Pulmonary artery endothelial cell (primary cell): ENCODE results near the gene RABGAP1. TPM values are rescaled to one million over a fixed set of nuclear protein-coding genes. Genes with fewer than 3 reads are reported as not detected.
"Not testable (repeated sequence)": the region's sequence is repeated elsewhere in the genome, so short reads cannot be mapped to it uniquely, and the experiment has no call there.

Source experiments
- DNase-seq: peaks from one replicate; pipeline ENCODE4 v3.0.0-alpha.2; 2011; ENCODE audit warnings: low read depth, low spot score
- total RNA-seq: library from RNA; depleted of rRNA; stranded (reverse); fragments of >200 nt; gene quantifications from 2 replicates; pipeline ENCODE4 v1.2.3, GENCODE V29; 2014

Gene RABGAP1
- 27.5 and 37.0 TPM in 2 replicates for total RNA-seq

DNA sequence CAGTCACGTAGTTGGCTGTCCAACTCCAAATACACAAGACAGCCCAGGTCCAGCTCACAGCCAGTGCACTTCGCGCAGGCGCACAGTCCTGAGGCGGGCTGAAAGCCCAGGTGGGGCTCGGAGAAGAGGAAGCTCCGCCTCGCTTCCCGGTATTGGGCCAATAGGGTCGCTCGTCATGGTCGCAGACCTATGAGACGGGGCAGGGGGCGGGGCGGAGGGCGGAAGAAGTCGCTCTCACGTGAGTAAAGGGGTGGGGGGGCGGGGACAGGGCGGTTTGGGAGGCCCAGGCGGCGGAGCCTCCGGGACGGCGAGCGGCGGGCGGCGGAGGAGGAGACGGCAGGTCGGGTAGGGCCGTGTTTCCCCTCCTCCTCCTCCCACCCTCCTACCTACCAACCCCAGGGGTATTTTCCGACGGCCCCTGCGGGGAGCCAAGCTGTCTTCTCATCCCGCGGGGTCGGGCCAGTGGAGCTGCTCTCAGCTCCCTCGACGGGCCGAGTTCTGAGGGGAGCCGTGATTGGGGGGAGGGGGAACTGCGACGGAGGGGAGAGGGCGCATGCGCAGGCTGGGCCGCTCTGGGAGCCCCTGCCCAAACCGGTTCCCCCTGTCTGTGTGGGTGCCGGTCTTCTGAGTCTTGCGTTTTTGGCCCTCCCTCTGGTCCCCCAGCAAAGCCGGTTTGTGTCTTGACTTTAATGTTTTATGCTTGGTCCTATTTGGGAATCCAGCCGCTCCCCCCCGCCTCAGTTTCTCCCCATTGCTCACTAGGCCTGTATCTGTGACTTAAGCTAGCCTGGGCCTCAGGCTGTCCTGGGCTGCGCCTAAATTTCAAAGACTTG, at the start of gene RABGAP1:
TSS of gene RABGAP1 (plus strand) at position 272 of the 833 bp plus-strand sequence. CDS start 16,040 bp downstream, outside the sequence.
- peak; percentile 93 for DNase-seq

DNA sequence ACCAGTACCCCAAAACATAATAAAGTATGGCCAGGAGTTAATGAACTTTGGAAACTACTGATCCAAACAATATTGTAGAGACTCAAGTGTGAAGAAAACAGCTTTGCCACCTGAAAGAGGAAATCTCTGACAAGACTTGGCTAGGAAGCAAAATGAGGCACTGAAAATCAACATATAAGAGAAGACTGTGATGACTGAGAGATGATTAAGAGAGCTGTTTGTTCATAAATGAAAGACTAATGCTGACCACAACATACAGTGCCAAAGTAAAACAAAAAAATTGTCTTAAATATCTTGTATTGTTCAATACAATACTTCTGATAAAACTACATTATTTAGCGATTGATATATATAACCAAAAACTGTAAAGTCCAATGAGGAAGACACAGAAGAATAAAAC, 42.9 kb upstream of the RABGAP1 start:
- DNase-seq = no peak

DNA sequence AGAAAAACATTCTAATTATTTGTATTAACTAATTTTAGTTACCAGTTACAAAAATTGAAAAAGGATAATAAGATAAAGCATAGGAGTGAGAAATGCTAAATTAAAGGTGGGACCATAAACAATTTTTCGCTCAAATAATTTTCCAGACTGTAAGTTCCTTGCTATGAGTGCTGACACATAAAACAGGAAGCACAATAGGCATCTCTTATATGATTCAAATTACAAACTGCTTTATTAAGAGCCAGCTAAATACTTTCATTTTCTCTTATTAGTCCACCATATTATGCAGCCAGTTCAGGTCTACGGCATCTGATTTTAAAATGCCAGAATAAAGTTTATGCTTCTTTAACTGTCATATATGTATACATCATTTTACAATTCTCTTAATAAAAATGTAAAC, 40.0 kb upstream of the RABGAP1 start:
- DNase-seq = no peak

DNA sequence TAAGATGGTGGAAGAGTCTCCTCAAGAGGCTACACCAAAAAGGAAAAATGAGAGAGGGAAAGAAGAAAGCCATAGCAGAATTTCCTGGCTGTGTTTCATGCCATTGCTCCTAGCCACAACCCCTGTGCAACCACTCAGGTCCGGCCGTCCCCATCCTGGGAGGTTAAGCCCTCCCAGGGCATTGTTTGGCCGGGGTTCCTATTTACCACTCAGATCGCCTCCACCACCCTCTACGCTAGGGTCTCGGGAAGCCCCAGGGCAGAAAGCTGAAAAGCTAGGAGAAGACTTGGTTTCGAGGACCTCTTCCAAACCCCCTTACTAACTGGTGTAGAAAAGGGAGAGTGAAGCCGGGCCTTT, 36.4 kb upstream of the RABGAP1 start:
- DNase-seq = no peak

DNA sequence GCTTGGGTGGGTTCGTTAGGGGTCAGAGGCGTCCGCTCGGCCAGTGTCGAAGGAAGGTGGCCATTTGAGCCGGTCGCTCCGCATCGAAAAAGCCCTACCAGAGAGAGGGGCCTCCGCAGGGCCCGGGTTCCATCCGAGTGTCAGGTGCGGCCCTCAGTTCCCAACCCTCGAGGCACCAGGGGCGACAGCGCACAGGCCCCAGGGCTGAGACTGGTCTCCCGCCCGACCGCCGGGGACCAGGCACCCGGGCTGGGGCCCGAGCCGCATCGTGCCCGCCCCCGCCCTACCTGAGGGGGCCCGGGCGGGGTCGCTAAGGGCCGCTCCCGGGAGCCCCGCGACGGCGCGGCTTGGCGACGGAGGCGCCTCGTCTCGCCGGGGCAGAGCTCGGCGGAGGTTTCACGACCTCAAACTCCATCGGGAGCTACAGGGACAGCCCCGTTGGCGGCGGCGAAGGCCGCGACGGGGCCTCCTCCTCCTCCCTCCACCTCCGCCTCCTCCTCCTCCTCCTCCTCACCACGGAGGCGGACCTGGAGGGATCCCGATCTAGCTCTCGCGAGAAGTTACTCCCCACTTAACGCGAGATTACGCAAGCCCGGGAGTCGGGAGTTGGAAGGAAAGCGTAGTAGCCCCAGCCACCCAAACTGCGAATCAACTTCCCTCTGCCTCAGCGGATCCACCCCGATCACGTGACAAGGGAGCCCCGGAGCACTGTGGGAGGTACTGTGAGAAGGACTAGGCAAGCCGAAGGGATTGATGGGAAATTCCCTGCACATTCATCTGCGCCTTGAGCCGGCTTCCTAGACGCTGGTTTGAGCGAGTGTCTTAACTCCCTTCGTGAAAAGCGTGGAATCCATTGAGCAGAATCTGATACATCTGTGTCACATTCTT, 35.8 kb upstream of the RABGAP1 start, which contains the start of gene RC3H2:
TSS of gene RC3H2 (minus strand) at position 537 of the 888 bp plus-strand sequence. CDS start 7,850 bp downstream, outside the sequence.
- peak; percentile 99 for DNase-seq

DNA sequence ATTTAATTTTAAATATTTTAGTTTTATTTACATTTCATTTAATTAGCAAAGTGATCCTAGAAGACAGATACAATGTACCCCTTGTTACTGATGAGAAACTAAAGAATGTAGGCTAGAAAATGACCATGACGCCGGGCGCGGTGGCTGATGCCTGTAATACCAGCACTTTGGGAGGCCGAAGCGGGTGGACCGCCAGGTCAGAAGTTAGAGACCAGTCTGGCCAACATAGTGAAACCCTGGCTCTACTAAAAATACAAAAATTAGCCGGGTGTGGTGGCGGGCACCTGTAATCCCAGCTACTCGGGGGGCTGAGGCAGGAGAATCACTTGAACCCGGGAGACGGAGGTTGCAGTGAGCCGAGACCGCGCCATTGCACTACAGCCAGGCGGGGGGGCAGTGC, 34.7 kb upstream of the RABGAP1 start:
- DNase-seq = not testable (repeated sequence)

DNA sequence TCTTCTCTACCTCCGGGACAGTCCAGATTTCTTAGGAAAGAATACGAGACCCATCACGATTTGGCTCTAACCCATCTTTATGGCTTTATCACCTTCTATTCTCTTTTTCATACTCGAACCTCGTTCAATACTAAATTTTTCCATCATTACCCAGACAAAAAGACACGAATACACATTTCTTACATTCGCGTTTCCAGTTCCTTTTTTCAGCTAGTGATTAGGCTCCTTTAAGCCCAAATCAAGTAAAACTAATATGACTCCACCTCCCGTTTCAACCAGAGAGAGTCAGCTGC, 28.2 kb upstream of the RABGAP1 start:
- DNase-seq = no peak

DNA sequence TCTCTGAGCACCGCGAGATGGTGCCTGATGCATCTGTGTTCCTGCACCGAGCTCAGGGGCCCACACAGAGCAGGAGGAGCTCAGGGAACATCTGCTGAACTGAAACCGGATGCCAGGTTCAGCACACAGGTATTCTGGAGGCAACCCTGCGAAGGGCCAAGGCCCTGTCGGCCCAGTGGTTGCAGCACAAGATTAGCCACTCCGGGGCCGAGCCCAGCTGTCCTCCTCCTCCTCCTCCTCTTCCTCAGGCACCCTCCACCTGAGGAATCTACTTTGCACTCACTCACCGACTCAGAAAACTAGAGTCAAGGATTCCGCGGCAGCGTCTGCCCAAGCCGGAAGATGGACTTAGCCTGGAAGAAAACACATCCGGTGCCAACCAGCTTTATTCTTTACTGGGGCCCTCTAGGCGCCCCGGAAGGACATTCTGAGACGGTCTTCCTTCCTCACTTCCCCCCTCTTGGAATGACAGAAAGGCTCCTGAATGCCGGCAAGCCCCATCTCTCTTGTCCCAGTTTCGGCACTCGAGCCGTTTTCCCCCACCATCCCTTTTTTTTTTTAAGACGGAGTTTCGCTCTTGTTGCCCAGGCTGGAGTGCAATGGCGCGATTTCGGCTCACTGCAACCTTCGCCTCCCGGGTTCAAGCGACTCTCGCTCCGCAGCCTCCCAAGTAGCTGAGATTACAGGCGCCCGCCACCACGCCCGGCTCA, 27.7 kb upstream of the RABGAP1 start, which contains the start of gene ZBTB6:
TSS of gene ZBTB6 (minus strand) at position 360 of the 710 bp plus-strand sequence. CDS start 1,251 bp downstream, outside the sequence.
- DNase-seq = no peak

DNA sequence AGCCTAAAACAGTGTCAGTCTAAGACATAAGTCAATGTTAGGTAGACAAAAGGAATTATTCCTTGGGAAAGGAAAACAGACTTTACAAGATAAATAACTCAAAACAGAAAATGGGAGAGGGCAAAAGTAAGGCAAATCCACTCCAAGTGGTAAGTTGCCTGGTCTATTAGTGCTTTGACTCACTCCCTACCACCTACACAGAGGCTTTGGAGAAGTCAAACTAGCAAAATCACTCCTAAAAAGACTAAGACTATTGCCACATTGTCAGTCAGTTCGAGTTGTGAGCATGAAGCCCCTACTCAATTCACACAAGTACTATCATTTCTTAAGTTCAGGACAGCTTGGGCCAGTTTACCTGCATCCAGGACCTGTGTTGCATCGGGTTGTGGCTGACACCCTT, 22.5 kb upstream of the RABGAP1 start:
- no peak for DNase-seq

DNA sequence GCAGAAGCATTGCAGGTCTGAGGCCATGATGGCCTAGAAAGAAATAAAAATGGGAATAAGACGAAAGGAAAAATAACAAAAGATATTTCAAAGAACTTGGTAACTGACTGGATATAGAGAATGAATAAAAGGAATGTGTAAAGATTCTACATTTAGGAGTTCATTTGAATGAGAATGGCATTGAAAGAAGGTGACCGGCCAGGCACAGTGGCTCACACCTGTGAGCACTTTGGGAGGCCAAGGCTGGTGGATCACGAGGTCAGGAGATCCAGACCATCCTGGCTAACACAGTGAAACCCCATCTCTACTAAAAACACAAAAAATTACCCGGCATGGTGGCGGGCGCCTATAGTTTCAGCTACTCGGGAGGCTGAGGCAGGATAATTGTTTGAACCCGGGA, 18.1 kb upstream of the RABGAP1 start:
- DNase-seq = no peak

DNA sequence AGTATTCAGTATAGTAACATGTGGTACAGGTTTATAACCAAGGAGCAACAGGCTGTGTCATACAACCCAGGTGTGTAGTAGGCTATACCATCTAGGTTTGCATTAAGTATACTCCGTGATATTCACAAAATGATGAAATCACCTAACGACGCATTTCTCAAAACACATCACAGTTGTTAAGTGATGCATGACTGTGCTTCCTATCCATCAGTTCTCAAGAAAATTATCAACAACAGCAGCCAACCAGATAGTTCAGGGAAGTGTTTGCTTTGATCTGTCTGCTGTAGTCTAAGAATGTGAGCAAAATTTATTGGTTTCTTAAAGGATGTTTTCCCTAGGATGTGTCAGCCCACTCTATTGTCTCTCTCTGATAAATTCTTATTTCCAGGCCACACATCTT, 16.9 kb upstream of the RABGAP1 start:
- DNase-seq = peak; percentile 48

DNA sequence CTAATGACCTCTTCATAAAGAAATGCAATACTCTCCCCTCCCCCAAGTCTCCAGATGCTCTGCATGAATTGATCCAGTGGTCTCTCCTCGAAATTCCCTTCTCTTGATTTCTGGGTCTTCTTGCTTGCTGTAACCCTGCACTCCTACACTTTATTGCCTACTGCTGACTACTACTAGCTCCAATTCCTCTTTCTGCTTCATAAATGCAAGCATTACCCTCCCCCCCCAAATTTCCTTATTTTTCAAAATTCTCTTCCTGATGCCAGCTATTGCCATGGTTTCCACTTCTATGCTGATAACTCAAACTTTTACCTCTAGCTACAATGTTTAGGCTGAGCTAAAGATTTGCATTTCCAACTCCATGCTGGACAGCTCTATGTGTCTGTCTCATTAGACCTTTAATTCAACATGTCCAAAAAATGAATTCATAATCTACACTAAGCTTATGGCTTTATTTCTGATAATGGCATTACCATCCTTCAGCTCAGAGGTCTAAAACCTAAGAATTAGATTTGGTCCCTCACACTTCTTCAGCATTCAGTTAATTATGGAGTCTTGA, 10.9 kb upstream of the RABGAP1 start:
- no peak for DNase-seq

DNA sequence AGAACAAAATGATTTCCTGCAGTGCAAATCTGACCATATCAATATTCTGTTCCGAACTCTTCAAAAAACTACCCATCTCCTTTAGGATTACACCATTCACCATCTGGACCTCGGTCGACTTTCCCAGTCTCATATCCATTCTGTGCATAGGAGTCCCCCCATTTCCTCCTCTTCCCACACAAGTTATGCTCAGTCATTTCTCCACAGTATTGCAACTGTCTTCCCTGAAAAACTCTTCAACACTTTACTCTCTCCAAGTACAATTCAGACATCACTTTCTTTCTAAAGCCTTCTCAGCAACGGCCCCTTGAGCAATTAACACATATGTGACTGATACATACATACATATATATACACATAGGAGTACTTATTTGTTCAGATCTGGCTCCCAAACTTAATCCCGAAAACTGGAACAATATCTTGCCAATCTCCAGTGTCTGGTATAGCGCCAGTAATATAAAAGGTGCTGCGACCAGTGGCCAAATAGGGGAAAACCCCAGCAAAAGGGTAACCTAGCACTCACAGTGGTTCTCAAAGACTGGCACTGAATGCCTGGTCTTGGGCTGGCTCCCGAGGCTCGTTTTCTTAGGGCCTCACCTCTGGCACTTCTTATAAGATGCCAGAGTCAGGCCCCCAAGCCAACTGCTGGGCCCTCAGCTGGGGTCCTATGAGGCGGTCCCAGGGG, 10.1 kb upstream of the RABGAP1 start:
- no peak for DNase-seq

DNA sequence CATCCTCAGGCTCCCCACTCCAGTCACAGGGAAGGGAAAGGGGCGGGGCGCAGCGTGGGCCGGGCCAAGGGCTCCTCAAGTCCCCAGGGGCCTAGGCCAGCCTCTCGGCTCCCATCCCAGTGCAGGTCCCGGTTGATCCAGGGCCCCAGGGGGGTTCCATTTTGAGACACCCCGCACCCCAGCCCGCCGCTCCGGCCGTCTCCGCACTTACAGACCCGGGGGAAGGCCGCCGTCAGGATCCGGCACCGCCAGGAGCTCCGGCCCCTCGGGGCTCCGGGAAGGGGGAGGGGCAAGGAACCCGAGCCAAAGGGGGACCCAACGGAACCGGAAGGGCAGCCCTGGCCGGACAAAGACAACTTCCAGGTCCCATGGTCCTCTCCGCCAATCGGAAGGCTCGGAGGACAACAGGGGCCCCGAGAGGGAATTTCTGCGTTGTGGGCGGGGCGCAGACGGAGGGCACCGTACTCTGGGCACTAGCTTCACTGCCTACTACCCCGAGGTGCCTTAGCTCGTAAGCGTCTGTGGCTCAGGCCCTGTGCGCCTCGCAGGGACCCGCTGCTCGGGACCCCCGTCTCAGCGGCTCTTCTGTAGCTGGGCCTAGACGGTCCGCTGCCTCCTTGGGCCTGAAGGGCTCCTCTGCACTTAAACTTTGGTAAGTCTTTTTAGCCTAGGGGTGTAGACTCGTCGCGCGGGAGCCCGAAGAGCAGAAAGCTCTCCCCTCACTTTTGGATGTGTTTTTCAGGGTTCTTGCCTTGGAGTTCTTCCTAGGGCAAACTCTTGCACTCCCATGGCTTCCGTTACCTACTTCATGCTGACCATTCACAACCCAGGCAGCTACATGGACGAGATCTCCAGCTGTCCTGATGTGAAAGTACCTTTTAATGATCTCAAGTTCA, 9.3 kb upstream of the RABGAP1 start, which contains the start of gene ZBTB26:
TSS of gene ZBTB26 (minus strand) at position 287 of the 896 bp plus-strand sequence. CDS start 11,578 bp downstream, outside the sequence.
- peak; percentile 79 for DNase-seq

DNA sequence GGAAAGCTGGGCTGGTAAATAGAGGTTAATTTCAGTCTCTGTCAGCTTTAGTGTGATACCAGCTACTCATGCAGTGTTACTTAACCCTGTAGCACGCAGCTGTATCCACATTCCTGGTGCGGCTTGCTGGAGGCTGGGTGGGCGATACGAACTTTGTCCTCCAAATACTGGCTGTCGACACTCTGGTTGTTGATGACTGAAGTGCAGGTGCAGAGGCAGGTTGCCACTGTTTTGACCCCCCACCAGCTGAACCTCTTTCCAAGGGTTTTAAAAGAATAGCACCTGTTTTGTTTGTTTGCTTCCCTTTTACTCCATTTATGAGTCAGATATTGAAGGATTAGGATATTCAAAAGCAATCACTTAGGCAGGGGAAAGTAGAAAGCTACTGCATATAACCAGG, 4.4 kb upstream of the RABGAP1 start:
- no peak for DNase-seq

DNA sequence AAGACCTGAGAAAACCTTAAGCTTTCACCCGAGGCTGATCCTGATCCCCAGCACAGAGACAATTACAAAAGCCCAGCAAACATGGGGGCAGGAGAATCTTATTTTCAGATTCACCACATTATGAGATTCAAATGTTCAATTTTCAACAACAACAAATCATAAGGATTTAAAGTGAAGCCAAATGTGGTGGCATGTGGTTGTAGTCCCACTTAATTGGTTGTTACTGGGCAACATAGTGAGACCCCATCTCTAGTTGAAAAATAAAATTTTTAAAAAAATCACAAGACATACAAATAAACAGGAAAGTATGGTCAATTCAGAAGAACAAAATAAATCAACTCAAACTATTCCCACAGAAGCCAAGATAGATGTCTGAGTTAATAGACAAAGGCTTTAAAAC, 3.9 kb upstream of the RABGAP1 start:
- no peak for DNase-seq

DNA sequence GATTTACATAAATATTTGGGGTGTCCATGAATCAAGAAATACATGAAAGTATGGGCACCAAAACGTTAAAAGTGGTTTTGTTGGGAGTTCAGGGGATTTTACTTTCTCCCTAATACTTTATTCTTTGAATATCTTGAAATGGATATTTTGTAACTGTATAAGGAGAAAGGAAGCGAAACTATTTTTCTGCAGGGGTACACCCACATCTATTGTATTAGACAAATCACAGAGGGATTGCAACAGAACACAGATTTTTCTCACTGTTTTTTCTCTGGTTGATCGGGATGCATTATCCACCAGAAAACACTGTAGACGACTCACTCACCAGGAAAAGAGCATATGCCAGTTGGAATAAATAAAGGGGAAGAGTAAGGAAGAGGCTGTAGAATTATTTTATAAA, 1.2 kb upstream of the RABGAP1 start:
- no peak for DNase-seq

DNA sequence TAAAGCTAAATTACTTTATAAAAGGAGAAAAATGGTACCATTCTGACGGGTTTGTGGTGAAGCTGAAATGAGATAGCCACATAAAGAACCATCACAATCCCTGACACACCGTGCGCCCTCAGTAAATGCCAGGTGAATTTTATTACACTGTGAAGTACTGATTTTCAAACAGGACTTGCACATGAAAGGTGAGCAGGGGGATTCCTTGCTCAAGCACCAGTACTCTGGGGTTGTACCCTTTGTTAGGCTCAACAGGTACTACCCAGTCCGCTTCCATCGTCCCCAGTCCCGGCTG, 419 bp upstream of the RABGAP1 start:
- DNase-seq = no peak

DNA sequence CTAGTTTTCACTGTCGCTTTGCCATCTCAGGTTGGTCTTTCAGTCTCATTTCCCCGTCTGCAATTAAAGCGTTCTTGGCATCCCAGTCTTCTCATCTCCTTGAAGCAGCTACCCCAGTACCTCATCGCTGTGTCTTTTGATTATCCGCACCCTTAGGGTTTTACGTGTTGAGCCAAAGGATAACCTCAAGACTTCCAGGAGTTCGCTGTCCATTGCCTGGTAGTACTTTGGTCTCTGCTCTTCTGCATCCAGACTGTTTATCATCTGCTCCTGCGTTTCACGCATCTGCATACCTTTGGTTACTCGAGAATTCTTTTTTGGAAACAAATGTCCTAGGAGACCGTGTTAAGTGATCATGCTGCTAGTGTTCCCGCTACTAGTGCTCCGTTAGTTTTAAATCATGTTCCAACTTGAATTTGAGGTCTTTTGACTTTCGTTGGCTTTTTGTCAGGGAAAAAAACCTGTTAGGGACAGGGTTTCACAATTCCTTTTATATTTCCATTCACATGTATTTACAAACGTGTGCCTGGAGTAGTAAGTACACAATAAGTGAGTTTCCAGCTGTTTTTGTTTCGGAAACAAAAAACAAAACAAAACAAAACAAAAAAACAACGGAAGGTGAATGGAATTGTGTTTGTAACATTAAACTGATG, 888 bp downstream of the RABGAP1 start:
- no peak for DNase-seq
